ENCODE data around the gene XXYLT1.
"Not testable (repeated sequence)": the region's sequence is repeated elsewhere in the genome, so short reads cannot be mapped to it uniquely, and the experiment has no call there.

Gene XXYLT1

DNA sequence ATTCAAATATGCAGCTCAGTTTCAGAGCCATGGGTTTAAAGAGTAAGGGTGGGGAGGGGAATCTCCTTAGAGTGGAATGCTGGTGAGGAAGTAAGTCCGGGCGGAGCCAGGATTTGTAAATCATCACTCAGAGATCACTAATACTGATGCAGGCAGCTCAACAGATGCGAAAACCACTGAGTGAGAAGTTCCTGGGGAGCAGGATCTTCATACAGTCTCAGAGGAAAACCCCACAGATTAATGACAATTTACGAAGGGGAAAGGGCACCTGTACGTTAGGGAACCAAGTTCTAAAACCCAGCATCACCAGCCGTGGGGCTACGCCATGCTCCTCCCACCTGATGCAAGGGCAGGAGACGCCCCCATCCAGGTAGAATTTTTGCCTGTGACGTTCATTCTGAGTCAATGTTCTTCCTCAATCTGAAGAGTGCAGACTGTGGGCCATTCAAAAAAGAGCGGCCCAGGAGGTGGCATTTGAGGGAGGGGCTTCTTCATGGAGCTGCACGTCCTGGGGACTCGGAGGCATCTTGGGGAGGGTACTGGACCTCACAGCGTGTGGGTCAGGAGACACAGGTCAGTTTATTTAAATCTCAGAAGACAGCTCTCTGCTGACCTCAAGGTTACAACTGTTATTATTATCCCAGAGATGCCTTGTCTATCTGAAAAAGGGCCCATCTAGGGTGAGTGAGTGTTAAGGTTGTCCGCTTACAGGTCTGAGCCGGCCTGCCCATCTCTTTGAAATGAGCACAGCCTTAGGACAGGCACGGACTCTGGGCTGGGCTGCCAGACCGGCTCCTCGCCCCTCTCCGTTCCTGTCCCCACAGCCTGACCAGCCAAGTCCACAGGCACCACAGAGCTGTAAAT, 228.0 kb downstream of the XXYLT1 start:
- no peak for DNase-seq (ENCODE audit: low read depth)

DNA sequence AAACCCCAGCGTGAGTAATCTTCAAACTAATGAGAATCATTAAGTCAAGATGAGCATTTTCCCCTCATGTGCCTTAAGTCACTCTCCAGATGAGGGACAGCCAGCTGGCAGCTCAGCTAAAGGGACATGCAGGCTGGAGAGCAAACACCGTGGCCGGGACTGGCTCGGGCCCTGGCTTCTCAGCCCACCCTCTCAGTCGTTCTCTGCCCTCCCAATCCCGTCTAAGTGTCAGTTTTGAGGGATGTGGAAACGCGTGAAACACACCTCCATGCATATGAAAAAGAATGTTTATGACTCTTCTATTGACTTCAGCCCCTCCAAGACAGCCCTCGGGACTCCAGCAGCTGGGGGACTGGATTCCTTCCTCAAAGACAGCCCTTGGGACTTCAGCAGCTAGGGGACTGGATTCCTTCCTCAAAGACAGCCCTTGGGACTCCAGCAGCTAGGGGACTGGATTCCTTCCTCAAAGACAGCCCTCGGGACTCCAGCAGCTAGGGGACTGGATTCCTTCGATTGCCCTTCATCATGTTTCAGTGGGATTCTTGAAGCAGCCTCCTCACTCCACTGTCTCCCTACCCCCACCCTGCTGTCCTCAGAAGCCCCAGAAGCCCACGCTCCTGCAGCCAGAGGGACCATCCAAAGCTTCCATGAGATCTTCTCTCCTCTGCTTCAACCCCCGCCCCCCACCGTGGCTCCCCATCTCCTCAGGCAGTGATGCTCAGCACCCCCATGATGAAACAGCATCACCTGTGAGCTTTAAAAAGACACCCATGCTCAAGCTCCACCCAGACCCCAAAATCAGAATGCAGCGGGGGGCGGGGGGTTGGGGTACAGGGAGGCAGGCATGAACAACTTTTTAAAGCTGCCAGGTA, 228.9 kb downstream of the XXYLT1 start:
- no peak for DNase-seq (ENCODE audit: low read depth)

DNA sequence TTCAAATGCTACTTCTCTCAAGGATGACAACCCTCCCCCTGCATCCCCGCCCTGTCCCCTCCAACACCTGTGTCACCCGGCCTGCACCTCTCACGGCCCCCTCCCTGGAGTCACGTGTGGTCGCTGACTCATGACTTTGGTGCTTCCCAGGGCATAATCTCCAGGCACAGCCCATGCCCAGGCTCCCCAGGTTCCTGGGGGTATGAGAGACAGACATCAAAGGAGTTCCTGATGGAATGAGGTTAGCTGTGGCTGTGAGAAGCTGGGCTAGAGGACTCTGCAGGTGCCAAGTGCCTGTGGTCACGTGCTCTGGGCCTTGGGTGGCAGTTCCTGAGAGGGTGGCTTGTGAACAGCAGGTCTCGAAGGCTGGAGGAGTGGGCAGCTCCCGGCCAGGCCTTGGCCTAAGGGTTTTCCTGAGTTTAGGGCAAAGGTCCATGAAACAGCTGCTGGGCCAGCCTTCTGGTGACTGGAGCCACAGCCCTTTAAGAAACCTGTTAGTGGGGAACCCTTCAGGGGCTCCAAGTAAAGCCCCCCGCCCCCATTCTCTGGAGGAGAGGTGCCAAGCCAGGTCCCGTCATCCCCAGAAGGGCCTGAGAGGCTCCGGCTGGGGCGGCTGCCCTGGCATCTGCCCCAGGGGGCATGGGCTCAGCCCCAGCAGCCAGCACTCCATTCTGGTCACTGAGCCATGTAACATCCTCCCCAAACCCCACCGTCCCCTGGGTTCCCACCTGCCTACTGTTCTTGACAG, 230.0 kb downstream of the XXYLT1 start:
- no peak for DNase-seq (ENCODE audit: low read depth)

DNA sequence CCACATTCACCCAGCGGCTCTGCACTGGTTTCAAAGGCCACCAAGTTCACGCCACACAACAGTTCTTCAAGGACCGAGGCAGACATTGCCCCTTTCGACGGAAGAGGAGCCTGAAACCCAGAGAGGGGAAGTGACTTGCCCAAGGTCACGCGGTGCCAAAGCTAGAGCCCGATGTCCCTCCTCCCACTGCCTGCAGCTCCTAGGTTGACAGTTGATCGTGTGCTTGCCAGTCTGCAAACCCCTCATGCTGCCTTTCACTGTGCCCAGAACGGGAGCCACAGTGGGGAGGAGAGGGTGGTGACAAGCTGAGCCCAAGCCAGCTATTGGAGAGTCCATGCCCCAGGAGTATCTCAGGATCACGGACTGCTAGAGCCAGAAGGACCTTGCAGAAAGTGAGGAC, 230.9 kb downstream of the XXYLT1 start:
- DNase-seq (ENCODE audit: low read depth): no peak

DNA sequence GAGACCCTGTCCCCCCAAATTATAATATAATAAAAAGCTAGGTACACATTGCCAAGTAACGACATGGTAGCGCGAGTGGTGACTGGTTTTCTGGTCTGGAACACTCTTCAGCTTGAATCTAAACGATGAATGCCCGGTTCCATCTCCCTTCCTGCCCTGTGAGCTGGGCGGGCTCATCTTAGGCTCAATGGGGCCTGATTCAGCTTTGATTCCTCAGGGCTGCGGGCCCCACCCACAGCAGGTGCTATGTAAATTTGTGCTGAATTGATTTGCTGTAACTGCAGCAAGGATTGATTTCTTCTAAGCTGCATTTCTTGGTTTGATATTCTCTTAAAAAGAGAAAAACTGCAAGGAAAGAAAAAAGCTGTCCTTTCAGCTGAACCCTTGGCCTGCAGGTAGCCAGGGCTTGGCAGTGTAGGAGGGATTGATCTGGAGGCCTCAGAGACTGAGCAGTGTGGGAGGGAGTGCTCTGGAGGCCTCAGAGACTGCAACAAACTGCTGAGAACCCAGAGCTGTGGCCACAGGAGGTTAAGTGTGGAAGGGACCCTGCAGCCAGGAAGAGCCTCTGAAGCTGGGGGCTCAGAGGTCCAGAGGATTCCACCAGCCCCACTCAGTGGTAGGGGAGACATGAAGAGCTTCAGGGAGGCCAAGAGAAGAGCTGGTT, 231.6 kb downstream of the XXYLT1 start:
- DNase-seq (ENCODE audit: low read depth): no peak

DNA sequence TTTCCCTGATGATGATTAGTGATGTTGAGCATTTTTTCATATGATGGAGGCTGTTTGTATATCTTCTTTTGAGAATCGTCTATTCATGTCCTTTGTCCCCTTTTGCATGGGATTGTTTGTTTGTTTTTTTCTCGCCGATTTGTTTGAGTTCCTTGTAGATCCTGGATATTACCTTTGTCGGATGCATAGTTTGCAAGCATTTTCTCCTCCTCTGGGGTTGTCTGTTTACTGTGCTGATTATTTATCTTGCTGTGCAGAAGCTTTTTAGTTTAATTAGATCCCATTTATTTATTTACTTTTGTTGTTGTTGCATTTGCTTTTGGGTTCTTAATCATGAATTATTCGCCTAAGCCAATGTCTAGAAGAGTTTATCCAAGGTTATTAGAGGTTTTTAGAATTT, 232.8 kb downstream of the XXYLT1 start:
- DNase-seq (ENCODE audit: low read depth): no peak

DNA sequence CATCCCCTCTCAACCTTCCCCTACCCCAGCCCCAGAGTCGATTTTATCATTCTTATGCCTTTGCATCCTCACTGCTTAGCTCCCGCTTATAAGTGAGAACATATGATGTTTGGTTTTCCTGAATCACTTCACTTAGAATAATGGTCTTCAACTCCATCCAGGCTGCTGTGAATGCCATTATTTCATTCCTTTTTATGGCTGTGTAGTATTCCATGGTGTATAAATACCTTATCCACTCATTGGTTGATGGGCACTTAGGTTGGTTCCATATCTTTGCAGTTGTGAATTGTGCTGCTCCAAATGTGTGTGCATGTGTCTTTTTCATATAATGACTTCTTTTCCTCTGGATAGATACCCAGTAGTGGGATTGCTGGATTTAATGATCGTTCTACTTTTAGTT, 233.4 kb downstream of the XXYLT1 start:
- not testable (repeated sequence) for DNase-seq (ENCODE audit: low read depth)

DNA sequence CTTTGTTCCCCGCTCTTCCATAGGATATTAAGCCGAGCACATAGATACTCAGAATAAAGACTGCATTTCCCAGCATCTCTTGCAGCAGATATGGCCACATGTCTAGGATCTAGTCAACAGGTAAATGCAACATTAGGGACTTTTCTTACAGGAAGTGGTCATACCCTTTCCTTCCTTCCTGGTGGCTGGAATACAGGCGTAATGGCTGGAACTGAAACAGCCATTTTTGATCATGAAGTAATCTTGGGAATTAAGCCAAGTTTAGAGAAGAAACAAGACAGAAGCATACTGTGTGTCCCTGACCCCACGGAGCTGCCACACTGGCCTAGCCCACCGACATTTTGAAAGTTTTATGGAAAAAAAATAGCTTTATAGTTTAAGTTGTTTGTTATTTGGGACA, 234.0 kb downstream of the XXYLT1 start:
- no peak for DNase-seq (ENCODE audit: low read depth)

DNA sequence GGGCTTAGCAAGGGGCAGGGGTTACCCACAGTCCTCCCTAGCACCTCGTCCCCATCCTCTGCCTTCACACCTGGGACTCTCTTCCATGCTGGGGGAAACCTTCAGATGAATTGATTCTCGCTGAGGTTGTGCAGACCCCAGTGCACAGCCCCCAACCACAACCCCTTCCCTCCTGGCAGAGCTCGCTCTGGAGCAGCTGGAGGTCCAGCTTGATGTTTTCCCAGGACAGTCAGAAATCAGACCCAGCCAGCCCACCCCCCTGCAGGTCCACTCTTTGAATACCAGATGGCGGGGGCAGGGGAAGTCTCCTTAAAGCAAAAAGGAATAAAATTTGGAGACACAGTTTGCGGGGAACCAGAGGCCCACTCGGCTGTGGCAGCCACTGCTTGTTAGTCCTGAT, 234.4 kb downstream of the XXYLT1 start:
- DNase-seq (ENCODE audit: low read depth): no peak

DNA sequence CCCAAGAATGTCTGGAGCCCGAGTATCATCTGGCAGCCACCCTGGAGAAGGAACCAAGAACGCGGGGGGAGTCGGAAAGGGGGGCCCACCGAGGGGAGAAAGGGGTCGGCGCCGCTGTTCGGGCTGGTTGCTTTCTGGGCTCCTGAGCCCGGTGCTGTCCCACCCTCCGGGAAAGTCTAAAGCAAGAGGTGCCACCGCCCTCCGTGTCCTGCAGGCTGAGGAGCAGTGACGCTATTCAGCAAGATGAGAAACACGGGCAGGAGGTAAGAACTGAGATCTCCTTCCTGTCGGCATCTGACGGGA, 234.8 kb downstream of the XXYLT1 start:
- no peak for DNase-seq (ENCODE audit: low read depth)

DNA sequence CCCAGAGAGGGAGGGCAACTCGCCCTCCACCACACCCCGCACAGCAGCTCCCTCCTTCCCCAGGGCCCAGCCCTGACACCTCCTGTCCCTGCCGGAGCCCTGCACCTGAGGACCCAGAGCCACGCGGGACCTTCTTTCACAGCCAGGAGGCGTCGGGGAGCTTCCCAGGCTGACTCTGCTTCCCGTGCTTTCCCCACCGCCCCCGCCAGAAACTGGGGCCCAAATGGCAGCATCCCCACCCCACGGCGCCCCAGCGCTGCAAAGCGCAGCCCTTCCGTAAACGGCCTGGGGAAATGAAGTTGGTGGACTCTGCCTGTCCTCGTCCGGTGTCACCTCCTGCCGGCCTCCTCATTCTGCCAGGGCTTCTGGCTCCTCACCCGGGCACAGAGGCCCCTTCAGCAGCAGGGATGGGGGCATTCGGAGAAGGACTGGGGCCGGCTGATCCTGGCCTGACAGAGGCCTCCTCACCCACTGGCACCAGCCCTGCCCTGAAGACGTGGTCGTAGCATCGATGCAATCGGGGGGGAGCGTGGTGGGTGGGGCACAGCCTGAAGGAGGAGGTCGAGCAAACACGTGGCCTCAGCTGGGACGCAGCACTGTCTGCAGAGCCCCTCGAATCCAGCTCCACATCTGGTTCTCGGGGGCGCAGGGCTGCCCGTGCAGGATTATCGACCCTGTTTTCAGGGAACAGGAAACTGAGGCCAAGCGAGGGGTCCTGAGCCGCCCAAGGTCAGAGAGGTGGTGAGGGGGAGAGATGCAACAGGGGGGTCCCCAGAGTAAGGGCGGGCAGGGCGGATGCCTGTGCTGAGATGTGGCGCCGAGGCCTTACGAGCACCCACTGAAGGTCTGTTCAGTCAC, 235.4 kb downstream of the XXYLT1 start:
- no peak for DNase-seq (ENCODE audit: low read depth)

DNA sequence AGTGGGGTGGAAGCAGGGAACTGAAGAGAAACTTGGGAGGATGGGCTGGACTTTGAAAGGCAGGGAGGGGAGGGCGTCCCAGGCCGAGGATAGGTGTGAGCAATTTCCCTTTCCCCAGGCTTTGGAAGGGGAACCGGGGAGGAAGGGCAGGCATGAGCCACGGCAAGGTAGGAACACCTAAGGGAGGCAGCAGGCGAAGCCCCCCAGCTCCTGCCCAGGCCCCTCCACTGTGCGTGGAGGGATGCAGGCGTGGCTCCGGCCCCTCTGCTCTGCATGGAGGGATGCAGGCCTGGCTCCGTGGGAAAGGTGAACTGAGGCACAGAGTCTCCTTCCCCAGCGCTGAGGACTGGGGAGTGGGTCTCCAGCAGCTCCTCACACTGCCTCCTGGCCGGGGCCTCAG, 236.4 kb downstream of the XXYLT1 start:
- no peak for DNase-seq (ENCODE audit: low read depth)

DNA sequence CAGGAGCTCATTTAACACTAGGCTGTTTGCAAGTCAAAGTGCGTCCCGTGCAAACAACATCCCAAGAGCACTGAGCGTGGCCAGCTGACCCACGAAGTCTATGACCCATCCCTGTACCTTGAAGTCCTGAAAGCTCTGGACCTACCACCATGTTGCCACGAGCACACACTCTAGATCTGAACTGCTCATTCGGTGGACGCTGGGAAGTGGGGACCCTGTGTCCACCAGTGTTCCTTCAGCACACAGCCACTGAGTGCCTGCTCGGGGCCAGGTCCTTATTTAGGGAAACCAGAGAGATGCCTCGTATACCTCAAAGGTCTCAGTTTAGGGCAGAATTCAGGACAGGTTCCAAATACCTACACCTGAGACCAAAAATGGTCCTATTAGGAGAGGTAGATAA, 236.9 kb downstream of the XXYLT1 start:
- no peak for DNase-seq (ENCODE audit: low read depth)

DNA sequence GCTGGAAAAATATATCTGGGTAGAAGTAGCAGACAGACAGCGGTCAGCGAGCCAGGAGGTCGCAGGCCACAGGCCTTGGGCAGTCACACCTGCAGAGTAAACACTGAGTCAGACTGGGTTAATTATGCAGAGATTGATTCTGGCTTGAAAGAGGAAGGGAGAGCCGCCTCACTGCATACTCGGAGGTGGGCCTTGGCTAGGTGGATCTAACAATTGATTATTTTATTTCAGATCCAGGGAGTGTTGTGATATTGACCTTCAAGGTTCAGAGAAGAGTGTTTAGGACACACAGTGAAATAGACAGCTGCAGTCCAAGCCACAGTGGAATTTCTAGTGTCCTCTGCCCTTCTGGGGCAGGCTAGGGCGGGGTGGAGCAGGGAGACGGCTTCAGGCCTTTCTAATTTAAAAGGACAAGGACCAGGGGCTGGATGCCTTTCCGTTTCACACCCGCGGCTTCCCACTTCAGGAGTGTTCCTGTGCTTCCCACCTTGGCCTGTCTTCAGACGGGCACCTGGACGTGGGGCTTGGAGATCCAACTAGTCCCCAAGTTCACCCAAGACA, 237.3 kb downstream of the XXYLT1 start:
- no peak for DNase-seq (ENCODE audit: low read depth)

DNA sequence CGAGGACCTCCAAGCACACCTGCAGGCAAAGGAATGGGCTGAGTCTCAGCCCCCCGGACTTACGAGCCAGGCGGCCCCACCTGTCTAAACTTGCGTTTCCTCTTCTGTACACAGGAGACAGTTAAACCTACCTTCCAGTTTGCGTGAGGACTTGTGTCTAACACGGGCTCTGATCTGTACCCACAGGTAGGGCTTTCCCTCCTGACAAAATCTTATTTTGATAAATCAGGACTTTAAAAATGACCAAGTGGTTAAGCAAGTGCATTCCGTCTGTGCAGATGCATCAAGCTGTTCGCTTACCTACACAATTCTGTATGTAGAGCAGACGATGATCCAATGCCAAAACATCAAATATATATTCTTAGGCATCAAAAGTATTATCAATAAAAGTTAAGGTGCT, 238.0 kb downstream of the XXYLT1 start:
- DNase-seq (ENCODE audit: low read depth): no peak

DNA sequence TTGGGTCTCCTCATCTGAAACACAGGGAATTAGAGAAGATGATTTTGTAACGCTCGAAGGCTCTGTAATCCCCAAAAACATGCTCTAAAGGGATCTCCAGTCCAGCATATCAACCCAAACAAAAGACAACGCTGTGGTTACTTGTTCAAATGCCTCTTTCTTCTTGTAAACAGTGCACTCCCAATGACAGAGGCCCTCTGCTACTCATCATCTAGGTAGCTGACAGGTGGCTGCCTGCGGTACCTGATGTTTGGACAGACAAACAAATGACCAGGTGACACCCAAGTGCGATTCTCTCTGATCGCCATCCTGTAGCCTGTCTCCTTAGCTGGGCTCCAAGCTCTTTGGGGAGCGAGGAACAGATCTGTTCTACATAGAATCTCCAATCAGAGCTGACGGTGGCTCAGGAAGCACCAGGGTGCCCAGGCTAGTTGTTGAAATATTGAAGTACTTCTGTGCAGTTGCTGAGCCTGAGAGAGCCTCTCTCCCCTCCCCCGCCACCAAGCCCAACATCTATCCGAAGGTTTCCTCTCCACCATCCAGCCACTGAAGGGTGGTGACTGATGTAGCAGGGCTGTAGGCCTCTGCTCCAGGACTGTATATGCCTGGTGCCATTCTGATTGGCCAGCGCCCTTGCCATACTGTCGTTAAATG, 238.7 kb downstream of the XXYLT1 start:
- DNase-seq (ENCODE audit: low read depth): no peak

DNA sequence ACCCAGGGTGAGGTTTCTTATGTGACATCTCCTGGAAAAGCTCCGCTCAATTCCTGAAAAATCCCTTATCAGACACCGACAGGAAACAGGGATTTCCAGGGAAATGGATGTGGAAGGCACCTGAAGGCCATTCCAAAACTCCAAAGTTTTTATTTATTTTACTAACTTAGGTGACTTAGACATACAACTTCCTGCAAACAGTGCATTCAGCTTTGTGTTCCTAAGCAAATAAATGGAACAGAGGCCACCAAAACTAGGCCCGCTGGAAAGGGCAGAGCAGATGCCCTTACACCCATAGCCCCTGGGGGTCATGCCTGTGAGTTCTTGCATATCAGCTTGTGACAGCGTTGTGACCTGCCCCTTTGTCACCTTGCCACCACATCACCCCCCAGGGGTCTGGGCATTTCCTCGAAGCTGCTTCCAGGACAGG, 239.4 kb downstream of the XXYLT1 start:
- no peak for DNase-seq (ENCODE audit: low read depth)

DNA sequence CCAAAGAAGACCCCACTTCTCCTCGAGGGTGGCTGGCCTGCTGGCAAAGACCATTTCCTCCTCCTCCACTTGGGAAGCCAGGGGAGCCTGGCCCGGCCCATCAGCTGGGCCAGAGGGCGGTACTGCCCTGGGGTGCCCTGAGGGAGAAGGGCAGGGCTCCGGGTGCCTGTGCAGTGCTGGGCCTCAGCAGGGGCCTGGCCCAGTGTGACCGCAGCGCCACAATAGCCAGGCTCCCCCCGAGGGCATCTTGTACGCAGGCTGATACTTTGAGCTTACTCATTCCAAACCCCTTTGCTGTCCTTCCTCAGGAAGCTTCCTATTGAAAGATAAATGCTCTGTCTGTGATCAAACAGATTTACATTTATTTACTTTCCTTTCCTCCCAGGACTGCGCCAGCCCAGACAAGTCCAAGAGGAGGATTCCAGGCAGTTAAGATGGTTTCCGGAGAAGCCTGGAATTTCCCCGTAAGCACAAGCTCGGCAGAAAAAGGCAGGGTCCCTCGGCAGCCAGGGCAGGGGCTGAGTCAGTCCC, 240.1 kb downstream of the XXYLT1 start:
- no peak for DNase-seq (ENCODE audit: low read depth)

DNA sequence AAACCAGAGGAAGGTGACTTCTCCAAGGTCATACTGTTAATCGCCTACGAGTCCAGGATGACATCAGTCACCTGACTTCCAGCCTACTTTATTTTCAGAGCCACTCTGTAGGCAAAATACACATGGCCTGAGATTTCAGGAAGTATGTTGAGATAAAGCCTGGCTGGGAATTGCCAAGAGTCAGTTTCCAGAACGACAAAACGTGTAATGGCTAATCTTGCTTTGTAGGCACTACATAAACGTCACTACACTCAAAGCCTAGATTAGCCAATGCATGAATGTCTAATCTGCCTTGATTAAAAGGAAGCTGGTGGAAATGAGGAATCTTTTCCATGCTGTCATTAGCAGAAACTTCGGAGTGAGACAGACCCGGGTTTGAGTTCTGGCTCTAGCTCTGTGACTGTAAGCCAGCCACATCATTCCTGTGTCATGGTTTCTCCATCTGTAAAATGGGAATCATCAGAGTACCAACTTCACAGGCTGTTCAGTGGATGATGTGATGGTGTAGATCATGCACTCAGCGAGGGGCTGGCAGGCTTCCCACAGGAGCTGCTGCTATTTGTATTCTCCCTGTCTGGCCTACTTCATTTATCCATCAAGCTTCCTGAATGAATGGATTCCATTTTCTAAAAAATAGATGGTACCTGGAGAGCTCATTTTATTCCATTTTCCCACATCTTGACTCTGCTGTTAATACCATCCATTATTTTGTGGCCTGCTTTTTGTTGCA, 241.9 kb downstream of the XXYLT1 start:
- DNase-seq (ENCODE audit: low read depth): no peak

DNA sequence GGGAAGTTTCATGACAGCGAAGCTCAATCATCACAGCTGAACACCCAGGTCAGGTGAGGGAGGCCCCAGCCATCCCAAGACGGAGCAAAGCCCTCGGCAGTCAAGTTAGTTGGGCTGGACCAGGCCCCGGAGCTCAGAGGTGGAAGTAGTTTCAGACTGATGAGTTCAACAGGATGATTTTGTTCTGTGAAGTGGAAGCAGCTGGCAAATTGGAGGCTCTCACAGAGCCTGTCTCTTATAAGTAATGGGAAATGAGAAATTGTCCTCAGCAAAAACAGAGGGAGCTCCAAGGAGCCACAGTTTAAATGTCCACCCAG, 245.1 kb downstream of the XXYLT1 start:
- no peak for DNase-seq (ENCODE audit: low read depth)
